HG02588 (cell line): ENCODE results near the gene ERVK3-1.
"Not testable (repeated sequence)": the region's sequence is repeated elsewhere in the genome, so short reads cannot be mapped to it uniquely, and the experiment has no call there.

Source experiments
- ATAC-seq: cut with Tn5 transposase; IDR thresholded peaks from one replicate; pipeline ENCODE4 v1.9.1; 2021; ENCODE audit warnings: mild to moderate bottlenecking, moderate library complexity; ENCODE audit not compliant: unreplicated experiment

ERVK3-1 gene

GRCh38 chr19:58305065-58305931 lies at the start of gene ERVK3-1:
TSS of gene ERVK3-1 (plus strand) at chr19:58305377. CDS start at chr19:58312169, 6,792 bp downstream.
- ATAC-seq, result peak; percentile 94

GRCh38 chr19:58258259-58258658 lies 46.9 kb upstream of the ERVK3-1 start:
- not testable (repeated sequence) for ATAC-seq

- ATAC-seq, result no peak
These were observed 43.6 kb upstream of the ERVK3-1 start for GRCh38 chr19:58261600-58261967.

GRCh38 chr19:58261968-58262921 lies 42.9 kb upstream of the ERVK3-1 start:
- no peak for ATAC-seq

- no peak for ATAC-seq
These were observed 42.3 kb upstream of the ERVK3-1 start for GRCh38 chr19:58262922-58263296.

- no peak for ATAC-seq
These were observed 40.1 kb upstream of the ERVK3-1 start for GRCh38 chr19:58265100-58265499.

GRCh38 chr19:58268344-58268743 lies 36.8 kb upstream of the ERVK3-1 start:
- no peak for ATAC-seq

- no peak for ATAC-seq
These were observed 30.4 kb upstream of the ERVK3-1 start for GRCh38 chr19:58274771-58275201.

- ATAC-seq, result no peak
These were observed 29.6 kb upstream of the ERVK3-1 start for GRCh38 chr19:58275564-58275963.

- no peak for ATAC-seq
These were observed 28.0 kb upstream of the ERVK3-1 start for GRCh38 chr19:58277197-58277596.

- ATAC-seq, result no peak
These were observed 27.2 kb upstream of the ERVK3-1 start for GRCh38 chr19:58277748-58278540.

GRCh38 chr19:58278541-58279041 lies 26.6 kb upstream of the ERVK3-1 start, which contains the start of gene ZNF8:
TSS of gene ZNF8 (plus strand) at chr19:58278955. CDS start at chr19:58279082, 127 bp downstream.
- ATAC-seq, result peak; percentile 96

- ATAC-seq, result peak; percentile 36
These were observed 25.9 kb upstream of the ERVK3-1 start for GRCh38 chr19:58279042-58279924.

GRCh38 chr19:58279925-58280316 lies 25.3 kb upstream of the ERVK3-1 start:
- no peak for ATAC-seq

- no peak for ATAC-seq
These were observed 21.0 kb upstream of the ERVK3-1 start for GRCh38 chr19:58284199-58284598.

- ATAC-seq, result no peak
These were observed 13.2 kb upstream of the ERVK3-1 start for GRCh38 chr19:58291943-58292342.

- no peak for ATAC-seq
These were observed 10.3 kb upstream of the ERVK3-1 start for GRCh38 chr19:58294743-58295374.

- ATAC-seq, result no peak
These were observed 9.1 kb upstream of the ERVK3-1 start for GRCh38 chr19:58296104-58296503.

- ATAC-seq, result no peak
These were observed 4.6 kb upstream of the ERVK3-1 start for GRCh38 chr19:58300620-58301019.
